NCI-H2196 treated with DMSO at 0.1 percent for 48 hours (cell line): ENCODE results near the gene ST3GAL3.

Experiments
- DNase-seq: peaks from one replicate; lab custom pipeline; 2025; ENCODE audit not compliant: unreplicated experiment; lab: John Stamatoyannopoulos, UW

The ST3GAL3 gene

DNA sequence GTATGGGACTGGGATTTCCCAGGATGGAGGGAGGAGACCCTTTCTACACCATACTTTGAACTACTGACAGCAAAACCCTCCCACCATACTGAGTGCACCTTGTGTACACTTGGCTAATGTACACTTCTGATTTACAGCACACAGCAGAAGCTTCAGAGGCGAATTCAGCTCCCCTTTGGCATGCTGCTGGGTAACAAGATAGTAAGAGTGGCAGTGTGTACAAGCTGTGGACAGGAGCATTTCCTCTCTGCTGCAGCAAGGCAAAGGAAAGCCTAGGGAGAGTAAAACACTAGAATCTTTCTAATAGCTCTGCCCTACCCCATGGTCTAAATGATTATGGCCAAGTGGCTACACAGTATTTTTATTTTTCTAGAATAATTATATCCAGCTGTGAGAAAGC lies 142.3 kb downstream of the ST3GAL3 start:
- DNase-seq: no peak

DNA sequence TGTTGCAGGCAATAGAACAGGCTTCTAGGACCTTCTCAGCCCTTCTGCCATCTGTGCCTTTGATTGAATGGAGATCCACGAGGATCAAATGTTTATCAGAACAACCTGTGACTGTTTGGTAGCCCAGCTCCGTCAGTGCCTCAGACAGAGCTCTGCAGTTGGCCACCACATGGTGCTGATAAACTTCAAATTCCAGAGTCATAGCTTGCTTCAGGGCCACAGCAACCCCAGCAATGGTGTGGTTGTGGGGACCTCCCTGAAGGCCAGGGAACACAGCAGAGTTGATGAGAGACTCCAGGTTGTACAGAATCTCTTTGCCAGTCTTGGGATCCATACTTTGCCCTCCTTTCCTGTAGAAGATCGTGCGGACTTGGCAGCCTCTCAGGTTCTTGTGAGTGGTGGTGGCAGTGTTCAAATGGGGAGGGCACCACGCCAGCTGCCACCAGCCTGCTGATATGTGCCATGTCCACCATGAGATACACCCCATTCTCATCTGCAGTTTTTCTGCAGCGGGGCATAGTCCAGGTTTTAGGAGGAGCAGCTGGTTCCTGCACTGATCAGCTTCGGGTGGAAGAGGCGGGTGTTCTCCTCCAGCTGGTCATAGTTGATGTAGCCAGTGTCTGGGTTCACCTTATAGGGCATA lies 143.4 kb downstream of the ST3GAL3 start:
- DNase-seq: no peak

- no peak for DNase-seq
These were observed 144.4 kb downstream of the ST3GAL3 start for GRCh38 chr1:43851561-43852338.

DNA sequence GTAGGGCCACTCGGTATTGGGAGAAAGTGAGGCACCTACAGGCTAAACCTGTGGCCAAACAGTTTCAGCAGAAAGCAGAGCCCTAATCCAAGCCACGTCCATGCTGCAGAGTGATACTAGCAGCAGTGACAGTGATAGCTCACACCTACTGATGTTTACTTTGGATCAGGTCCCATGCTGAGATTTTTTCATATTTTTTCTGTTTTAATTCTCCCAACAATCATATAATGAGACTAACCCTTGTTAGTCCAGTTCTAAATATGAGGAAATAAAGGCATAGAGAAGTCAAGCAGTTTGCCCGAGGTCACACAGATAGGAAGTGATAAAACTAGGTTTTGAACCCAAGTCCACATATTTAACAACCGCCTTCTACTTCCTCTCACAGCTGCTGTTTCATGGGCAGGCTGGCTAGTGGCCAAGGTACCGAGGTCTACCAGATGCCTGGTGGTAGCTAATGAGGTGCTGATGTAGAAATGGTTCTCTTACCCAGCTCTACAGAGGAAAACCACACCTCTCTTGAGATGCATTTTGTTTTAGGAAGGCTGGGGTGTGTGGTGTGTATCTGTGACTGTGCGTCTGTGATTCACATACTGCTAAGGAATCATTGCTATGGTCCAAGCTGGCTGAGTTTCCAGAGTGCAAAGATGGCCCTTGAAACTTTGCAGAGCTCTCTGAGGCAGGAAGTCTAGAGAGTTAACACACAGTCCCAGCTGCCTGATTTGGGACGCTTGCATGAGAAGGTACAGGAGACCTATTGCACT lies 146.0 kb downstream of the ST3GAL3 start:
- peak; percentile 48 for DNase-seq

- DNase-seq: no peak
These were observed 147.1 kb downstream of the ST3GAL3 start for GRCh38 chr1:43854473-43854872.

DNA sequence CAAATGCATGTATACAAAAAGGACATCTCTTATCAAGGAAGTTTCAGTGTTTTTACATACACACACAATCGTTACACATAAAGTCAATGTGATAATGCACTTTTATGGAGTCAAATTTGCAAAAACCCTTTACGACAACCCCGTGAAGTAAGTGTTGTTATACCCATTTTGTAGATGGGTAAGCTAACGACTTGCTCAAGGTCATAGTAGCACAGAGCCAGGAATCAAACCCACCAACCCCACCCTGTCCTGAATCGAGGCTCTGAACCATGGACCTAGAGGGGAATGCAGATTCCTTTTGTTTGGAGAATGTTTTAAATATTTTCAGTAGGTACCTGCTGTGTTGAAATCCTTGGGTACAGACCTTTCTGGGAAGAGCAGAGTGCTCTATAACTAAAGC lies 148.9 kb downstream of the ST3GAL3 start:
- DNase-seq: no peak

DNA sequence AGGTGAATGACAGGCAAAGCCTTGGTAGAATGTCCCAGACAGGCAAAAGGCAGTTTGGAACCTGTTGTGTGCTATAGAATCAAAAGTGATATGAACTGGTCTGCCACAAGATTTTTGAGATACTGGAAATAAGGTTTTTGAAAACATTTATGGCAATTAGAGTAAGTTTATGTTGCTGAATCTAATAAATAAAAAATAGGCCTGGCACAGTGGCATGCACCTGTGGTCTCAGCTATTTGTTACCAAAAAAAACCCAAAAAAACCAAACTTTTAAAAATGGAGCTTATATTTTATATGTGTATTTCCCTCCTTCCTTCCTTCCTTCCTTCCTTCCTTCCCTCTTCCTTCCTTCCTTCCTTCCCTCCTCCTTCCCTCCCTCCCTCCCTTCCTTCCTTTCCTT lies 149.8 kb downstream of the ST3GAL3 start:
- no peak for DNase-seq

- peak; percentile 80 for DNase-seq
These were observed 151.0 kb downstream of the ST3GAL3 start for GRCh38 chr1:43858324-43858723.

- no peak for DNase-seq
These were observed 154.0 kb downstream of the ST3GAL3 start for GRCh38 chr1:43861337-43861736.

DNA sequence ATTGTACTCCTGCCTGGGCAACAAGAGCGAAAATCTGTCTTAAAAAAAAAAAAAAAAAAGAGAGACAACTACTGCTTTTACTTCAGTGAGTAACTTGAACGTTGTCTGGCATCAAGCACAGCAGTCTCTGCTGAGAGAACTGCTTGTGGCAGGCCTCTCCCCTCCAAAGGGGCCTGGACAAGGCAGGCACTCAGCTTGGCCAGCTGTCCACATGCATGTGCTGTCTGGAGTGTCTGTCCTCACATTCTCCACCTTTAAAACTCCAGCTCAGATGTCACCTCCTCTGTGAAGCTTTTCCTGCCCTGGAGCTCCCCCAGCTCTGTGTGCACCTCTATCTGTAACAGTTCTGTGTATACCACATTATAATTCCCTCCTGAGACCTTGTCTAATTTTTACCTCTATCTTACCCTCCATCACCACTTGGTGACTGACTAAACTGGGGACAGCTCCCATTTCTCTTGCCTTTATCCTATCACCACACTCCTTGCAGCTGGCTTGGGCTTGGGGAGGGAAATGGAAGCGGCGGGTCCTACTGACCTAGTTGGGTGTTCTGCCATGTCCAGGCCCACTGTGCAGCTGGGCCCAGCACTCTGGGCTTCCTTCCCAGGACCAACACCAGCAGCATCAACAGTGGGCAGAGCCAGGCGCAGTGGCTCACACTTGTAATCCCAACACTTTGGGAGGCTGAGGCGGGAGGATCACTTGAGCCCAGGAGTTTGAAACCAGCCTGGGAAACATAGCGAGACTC lies 154.8 kb downstream of the ST3GAL3 start:
- DNase-seq: no peak

DNA sequence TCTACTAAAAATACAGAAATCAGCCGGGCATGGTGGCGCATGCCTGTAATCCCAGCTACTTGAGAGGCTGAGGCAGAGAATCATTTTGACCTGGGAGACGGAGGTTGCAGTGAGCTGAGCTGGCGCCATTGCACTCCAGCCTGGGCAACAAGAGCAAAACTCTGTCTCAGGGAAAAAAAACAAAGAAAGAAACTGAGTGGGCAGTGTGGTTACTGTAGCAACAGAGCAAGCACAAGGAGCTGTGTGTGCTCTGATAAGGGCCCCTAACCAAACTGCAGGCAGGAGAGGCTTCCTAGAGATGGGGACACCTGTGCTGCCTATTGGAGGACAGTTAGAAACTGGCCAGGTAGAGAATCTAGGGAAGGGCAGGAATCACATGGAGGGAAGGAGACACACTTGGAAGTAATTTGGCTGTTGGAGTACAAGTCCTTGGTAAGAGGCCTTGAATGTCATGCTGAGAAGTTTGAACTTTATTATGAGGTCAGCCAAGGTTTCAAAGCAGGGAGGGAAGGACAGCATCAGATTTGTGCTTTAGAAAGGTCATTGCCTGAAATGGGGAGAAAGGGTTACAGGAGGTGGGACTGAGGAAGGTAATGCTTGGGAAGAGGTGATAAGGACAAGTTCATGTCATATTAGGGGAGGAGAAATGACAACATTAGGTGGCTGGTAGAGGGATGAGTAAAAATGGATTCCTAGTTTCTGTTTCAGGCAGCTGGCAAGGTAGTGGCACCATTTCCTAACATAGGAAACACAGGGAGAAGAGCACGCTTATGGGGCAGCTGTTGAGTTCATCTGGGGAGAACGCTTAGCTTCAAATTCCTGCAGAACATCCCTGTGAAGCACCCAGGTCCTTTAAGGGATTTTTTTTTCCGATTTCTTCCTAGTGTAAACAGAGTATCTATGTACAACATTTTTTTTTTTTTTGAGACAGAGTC lies 157.0 kb downstream of the ST3GAL3 start:
- no peak for DNase-seq

- DNase-seq: no peak
These were observed 158.9 kb downstream of the ST3GAL3 start for GRCh38 chr1:43866201-43866600.

GRCh38 chr1:43867976-43868740 lies 160.8 kb downstream of the ST3GAL3 start:
- no peak for DNase-seq

- no peak for DNase-seq
These were observed 161.4 kb downstream of the ST3GAL3 start for GRCh38 chr1:43868741-43869067.

GRCh38 chr1:43870306-43870705 lies 163.0 kb downstream of the ST3GAL3 start:
- DNase-seq: no peak

DNA sequence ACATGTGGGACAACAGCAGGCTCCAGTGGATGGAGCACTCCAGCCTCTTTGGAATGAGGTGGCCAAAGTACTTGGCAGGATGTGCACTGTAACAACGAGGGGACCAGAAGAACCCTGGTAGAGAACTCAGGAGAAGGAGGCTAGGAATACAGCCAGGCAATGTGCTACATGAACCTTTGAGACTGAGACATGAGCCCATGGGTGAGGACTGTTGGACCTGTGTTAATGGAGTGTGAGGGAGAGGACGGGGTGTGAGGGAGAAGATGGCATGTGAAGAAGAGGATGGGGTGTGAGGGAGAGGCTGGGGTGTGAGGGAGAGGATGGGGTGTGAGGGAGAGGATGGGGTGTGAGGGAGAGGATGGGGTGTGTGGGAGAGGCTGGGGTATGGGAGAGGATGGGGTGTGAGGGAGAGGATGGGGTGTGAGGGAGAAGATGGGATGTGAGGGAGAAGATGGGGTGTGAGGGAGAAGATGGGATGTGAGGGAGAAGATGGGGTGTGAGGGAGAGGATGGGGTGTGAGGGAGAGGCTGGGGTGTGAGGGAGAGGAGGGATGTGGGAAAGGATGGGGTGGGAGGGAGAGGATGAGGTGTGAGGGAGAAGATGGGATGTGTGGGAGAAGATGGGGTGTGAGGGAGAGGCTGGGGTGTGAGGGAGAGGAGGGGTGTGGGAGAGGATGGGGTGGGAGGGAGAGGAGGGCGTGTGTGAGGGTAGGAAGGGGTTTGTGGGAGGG lies 164.0 kb downstream of the ST3GAL3 start:
- DNase-seq: no peak

GRCh38 chr1:43872280-43872679 lies 164.9 kb downstream of the ST3GAL3 start:
- DNase-seq: no peak

GRCh38 chr1:43873851-43874250 lies 166.5 kb downstream of the ST3GAL3 start:
- no peak for DNase-seq

DNA sequence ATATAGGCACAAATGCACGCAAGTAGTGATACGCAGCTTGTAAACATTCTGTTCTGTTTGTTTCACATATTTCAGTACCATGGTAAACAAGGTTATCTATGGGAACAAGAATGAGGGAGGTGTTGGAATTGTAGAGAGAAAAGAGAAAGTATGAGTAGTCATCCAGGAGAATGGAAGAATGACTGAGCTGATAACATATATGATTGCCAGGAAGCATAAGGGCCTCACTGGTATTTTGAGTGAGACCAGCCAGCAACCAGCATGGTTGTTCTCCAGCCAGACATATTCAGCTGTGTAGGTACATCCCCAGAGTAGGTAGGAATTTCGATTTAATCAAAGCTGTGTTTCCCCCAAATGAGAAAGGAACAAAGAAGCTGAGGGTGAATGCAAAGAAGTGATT lies 167.4 kb downstream of the ST3GAL3 start:
- DNase-seq: no peak
